PC-3 (cell line): ENCODE results near the gene IL24. TPM values are rescaled to one million over a fixed set of nuclear protein-coding genes. Genes with fewer than 3 reads are reported as not detected.

Experiments
- ATAC-seq: fragments of 200-7000 bp; cut with Tn5 transposase; 2 replicates; pipeline ENCODE4 v1.9.1; 2020; ENCODE audit warnings: mild to moderate bottlenecking, moderate library complexity
- BruUV-seq: library from RNA; stranded (reverse); fragments of 400-500 nt; replicated peaks from 2 replicates; lab custom pipeline; 2021; lab: Mats Ljungman, UMichigan
- CTCF ChIA-PET: fragments of 300-600 bp; sonication (Branson Sonifier 250); formaldehyde crosslinking; loops from one replicate; lab custom pipeline; 2022; ENCODE audit warnings: antibody characterized with exemption; lab: Charles Lee
- POLR2A ChIA-PET: fragments of 300-600 bp; sonication (Branson Sonifier 250); formaldehyde crosslinking; loops from one replicate; lab custom pipeline; 2022; ENCODE audit warnings: antibody characterized with exemption; ENCODE audit not compliant: unreplicated experiment; lab: Charles Lee
- DNase-seq: peaks from one replicate; pipeline ENCODE4 v3.0.0-alpha.2; 2015
- H2AFZ ChIP-seq: fragments of 300-600 bp; sonication (generic); 2 replicates; pipeline ENCODE4 v1.6.0; 2016; ENCODE audit warnings: antibody characterized with exemption, low read length
- H3F3A ChIP-seq: fragments of 300-600 bp; sonication (generic); one replicate; pipeline ENCODE4 v1.6.0; 2017; ENCODE audit warnings: antibody characterized with exemption, low read length, control low read depth, mild to moderate bottlenecking; ENCODE audit not compliant: unreplicated experiment
- H3K27ac ChIP-seq: fragments of 300-600 bp; sonication (generic); 2 replicates; pipeline ENCODE4 v1.5.1; 2016; ENCODE audit warnings: mild to moderate bottlenecking, low read length
- H3K27me3 ChIP-seq: fragments of 300-600 bp; sonication (generic); 2 replicates; pipeline ENCODE4 v1.6.1; 2016; ENCODE audit warnings: low read length, mixed read lengths
- H3K36me3 ChIP-seq: fragments of 300-600 bp; sonication (generic); 2 replicates; pipeline ENCODE4 v1.6.1; 2016; ENCODE audit warnings: low read depth, mixed run types, low read length, mixed read lengths
- H3K4me1 ChIP-seq: fragments of 300-600 bp; sonication (generic); 2 replicates; pipeline ENCODE4 v1.5.1; 2016; ENCODE audit warnings: low read length; ENCODE audit not compliant: insufficient read depth
- H3K4me2 ChIP-seq: fragments of 300-600 bp; sonication (generic); 2 replicates; pipeline ENCODE4 v1.6.0; 2016; ENCODE audit warnings: low read length
- H3K4me3 ChIP-seq: fragments of 300-600 bp; sonication (generic); 2 replicates; pipeline ENCODE4 v1.5.1; 2016; ENCODE audit warnings: mild to moderate bottlenecking, low read length, mixed read lengths
- H3K79me2 ChIP-seq: fragments of 300-600 bp; sonication (generic); 2 replicates; pipeline ENCODE4 v1.6.1; 2017; ENCODE audit warnings: low read length, mixed read lengths
- H3K9ac ChIP-seq: fragments of 300-600 bp; sonication (generic); 2 replicates; pipeline ENCODE4 v1.6.0; 2016; ENCODE audit warnings: mild to moderate bottlenecking, low read length
- H3K9me2 ChIP-seq: fragments of 300-600 bp; sonication (generic); replicated peaks from 2 replicates; pipeline ENCODE4 v1.6.1; 2016; ENCODE audit warnings: mixed run types, low read length, mixed read lengths
- H3K9me3 ChIP-seq: fragments of 300-600 bp; sonication (generic); 2 replicates; pipeline ENCODE4 v1.6.1; 2016; ENCODE audit warnings: low read length, mixed read lengths
- H4K20me1 ChIP-seq: fragments of 300-600 bp; sonication (generic); 2 replicates; pipeline ENCODE4 v1.6.1; 2016; ENCODE audit warnings: low read length, mixed read lengths
- EZH2 ChIP-seq: fragments of 300-600 bp; sonication (generic); IDR thresholded peaks from one replicate; pipeline ENCODE4 v1.6.1; 2017; ENCODE audit warnings: antibody characterized with exemption, mild to moderate bottlenecking, low read length; ENCODE audit not compliant: unreplicated experiment
- EZH2phosphoT487 ChIP-seq: fragments of 300-600 bp; sonication (generic); IDR thresholded peaks from 2 replicates; pipeline ENCODE4 v1.6.1; 2018; ENCODE audit warnings: mild to moderate bottlenecking, antibody characterized with exemption, low read length, borderline replicate concordance
- intact Hi-C: fragments of 100-400 bp; cut with micrococcal nuclease; formaldehyde crosslinking; loops from 2 replicates; pipeline ENCODE4 v1.9.0; 2023
- total RNA-seq: library from RNA; depleted of rRNA; stranded (reverse); fragments of >200 nt; gene quantifications from 2 replicates; pipeline ENCODE4 v1.2.3, GENCODE V29; 2014
- TF ChIP-seq, protein P1 (sequence below): fragments of 300-600 bp; sonication (generic); conservative IDR thresholded peaks from 2 replicates; pipeline ENCODE4 v1.5.1; 2017; ENCODE audit warnings: antibody characterized with exemption, low read depth, mild to moderate bottlenecking, low read length

The IL24 gene
- total RNA-seq, 1 experiment from 2014 or later: 1.9 TPM

DNA sequence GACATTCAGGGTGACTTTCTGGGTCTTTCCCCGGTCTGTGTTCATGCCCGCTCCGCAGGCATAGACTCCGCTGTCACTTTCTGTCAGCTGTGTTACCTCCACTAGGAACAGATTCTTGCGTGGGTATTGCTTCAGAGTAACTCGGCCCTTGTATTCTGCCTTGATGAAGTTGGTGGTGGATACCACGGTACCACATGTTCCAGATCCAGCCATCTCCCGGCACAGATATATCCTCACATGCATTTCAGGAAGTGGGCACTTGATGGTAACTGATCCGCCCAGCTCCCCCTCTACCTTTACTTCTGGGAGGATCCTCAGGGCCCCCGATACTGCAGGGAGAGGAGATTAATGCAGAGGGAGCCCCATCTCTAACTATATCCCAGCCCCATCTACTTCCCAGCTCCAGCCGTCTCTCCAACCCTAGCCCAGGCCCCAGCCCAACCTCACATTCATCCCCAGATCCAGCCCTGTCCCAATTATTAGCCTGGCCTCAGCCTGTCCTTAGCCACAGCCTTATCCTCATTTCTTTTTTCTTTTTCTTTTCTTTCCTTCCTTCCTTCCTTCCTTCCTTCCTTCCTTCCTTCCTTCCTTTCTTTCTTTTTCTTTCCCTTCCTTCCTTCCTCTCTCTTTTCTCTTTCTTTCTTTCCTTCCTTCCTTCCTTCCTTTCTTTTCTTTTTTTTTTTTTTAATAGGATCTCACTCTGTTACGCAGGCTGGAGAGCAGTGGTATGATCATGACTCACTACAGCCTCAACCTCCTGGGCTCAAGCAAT lies 16.7 kb downstream of the IL24 start:
- no TSS peak for BruUV-seq
- Histone ChIP-seq H3K4me2 (no peak overlapping the region), H3K27me3 (no peaks in the 10 kb centered on the region), H4K20me1 (no peaks in the 10 kb centered on the region), H3K79me2 (no peaks in the 10 kb centered on the region), H3K9me3 (no peaks in the 10 kb centered on the region), H3K9ac (no peak overlapping the region), H3F3A (peaks cover under 1% of the 10 kb centered on the region), H3K36me3 (no peaks in the 10 kb centered on the region), H2AFZ (no peak overlapping the region), H3K9me2 (no peaks in the 10 kb centered on the region), H3K27ac (no peak overlapping the region), H3K4me1 (peaks cover 24% of the 10 kb centered on the region), H3K4me3 (no peak overlapping the region)
- TF ChIP-seq, protein P1, sequence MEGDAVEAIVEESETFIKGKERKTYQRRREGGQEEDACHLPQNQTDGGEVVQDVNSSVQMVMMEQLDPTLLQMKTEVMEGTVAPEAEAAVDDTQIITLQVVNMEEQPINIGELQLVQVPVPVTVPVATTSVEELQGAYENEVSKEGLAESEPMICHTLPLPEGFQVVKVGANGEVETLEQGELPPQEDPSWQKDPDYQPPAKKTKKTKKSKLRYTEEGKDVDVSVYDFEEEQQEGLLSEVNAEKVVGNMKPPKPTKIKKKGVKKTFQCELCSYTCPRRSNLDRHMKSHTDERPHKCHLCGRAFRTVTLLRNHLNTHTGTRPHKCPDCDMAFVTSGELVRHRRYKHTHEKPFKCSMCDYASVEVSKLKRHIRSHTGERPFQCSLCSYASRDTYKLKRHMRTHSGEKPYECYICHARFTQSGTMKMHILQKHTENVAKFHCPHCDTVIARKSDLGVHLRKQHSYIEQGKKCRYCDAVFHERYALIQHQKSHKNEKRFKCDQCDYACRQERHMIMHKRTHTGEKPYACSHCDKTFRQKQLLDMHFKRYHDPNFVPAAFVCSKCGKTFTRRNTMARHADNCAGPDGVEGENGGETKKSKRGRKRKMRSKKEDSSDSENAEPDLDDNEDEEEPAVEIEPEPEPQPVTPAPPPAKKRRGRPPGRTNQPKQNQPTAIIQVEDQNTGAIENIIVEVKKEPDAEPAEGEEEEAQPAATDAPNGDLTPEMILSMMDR: no peak
- TF ChIP-seq EZH2 (no peak), EZH2phosphoT487 (no peak)
- intact Hi-C loops: loop anchor here (2.0 to 5.0 kb wide), 2 partner anchors 307 to 585 kb away; no protein-coding TSS in a partner anchor
- ChIA-PET POLR2A (no interaction called here), CTCF (interaction anchor here (1.5 kb wide), 1 partner anchor 68 kb away, joined by 3 read pairs; no protein-coding TSS in a partner anchor)
- ATAC-seq: no peak
- no peak for DNase-seq

DNA sequence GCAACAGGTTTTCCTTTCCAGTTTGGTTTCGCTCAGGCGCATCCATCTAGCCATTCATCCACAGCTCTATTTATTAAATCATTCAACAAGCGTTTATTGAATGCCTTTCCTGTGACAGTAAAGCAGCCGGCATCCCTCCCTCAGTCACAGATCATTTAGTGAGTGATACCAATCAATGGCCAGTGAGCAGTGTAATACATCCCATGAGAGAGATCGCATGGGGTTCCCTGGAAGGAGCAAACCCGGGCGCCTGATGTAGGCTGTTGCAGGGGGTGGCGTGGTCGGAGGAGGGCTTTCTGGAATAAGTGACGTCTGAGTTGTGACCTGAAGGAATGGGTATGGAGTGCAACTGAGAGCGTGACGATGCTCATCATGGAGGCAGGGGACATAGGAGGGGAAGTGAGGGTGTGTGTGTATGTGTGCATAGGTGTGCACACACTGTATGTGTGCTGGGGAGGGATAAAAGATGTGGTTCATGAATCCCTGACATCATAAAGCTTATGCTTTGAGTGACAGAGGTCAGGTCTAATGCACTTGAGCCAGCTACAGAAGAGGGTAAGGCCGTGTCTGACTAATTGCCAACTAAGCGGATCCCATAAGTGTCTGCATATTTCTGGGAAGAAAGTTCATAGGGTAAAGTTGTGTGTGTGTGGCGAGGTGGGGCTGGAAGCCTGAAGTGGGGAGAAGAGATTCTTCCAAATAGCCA lies 17.9 kb downstream of the IL24 start:
- no peaks in the 10 kb centered on the region for H3K9me3 ChIP-seq
- intact Hi-C loops: no loop called here
- H3K27ac ChIP-seq: no peak overlapping the region
- H3K4me2 ChIP-seq: no peak overlapping the region
- no peaks in the 10 kb centered on the region for H4K20me1 ChIP-seq
- H3K9ac ChIP-seq: no peak overlapping the region
- DNase-seq: no peak
- CTCF ChIA-PET: interaction anchor here (1.5 kb wide), 1 partner anchor 67 kb away, joined by 3 read pairs; no protein-coding TSS in a partner anchor
- no TSS peak for BruUV-seq
- H3K9me2 ChIP-seq: no peaks in the 10 kb centered on the region
- H2AFZ ChIP-seq: no peak overlapping the region
- peaks cover 17% of the 10 kb centered on the region for H3K4me1 ChIP-seq
- H3K79me2 ChIP-seq: no peaks in the 10 kb centered on the region
- H3K36me3 ChIP-seq: no peaks in the 10 kb centered on the region
- POLR2A ChIA-PET: interaction anchor here (0.6 kb wide), 1 partner anchor 91 kb away, joined by 4 read pairs; no protein-coding TSS in a partner anchor
- H3F3A ChIP-seq: no peaks in the 10 kb centered on the region
- H3K27me3 ChIP-seq: no peaks in the 10 kb centered on the region
- ATAC-seq: no peak
- TF ChIP-seq EZH2 (no peak), EZH2phosphoT487 (no peak)
- TF ChIP-seq, protein P1: no peak
- no peak overlapping the region for H3K4me3 ChIP-seq
